ENCODE data around the gene SIAH3. TPM values are rescaled to one million over a fixed set of nuclear protein-coding genes. Genes with fewer than 3 reads are reported as not detected.

The SIAH3 gene
- total RNA-seq, 4 donors from 2014 or later, result under 0.01 to 4.6 (median 0.09) TPM

- intact Hi-C loops (cut with DNase I; ENCODE audit: low total_unique reads), result no loop called here
- DNase-seq, result no peak
- H3K27me3 ChIP-seq, result no peaks in the 10 kb centered on the region
- H3K9me3 ChIP-seq, result no peaks in the 10 kb centered on the region
- H3K4me3 ChIP-seq, result no peak overlapping the region
- no peaks in the 10 kb centered on the region for H3K4me1 ChIP-seq
- H3K27ac ChIP-seq, result no peak overlapping the region
- no peak for TF ChIP-seq POLR2A (IDR thresholded peaks at IDR 0.05)
- no peak for TF ChIP-seq CTCF (IDR thresholded peaks at IDR 0.05)
- H3K36me3 ChIP-seq, result no peaks in the 10 kb centered on the region
Observed at GRCh38 chr13:45881353-45881752, 29.8 kb upstream of the SIAH3 start.

DNA sequence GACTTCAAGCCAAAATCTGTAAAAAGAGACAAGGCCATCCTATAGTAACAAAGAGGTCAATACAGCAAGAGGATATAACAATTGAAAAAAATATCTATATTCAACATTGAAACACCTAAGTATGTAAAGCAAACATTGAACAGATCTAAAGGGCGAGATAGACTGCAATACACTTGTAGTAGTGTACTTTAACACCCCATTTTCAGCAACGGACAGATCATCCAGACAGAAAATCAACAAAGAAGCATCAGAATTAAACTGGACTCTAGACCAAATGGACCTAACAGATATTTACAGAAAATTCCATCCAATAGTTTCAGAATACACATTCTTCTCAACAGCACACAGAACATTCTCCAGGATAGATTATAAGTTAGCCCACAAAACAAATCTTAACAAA lies 28.7 kb upstream of the SIAH3 start:
- intact Hi-C loops (cut with DNase I; ENCODE audit: low total_unique reads), result no loop called here
- DNase-seq, result no peak
- H3K4me3 ChIP-seq, result no peak overlapping the region
- no peaks in the 10 kb centered on the region for H3K27me3 ChIP-seq
- H3K27ac ChIP-seq, result no peak overlapping the region
- no peaks in the 10 kb centered on the region for H3K36me3 ChIP-seq
- TF ChIP-seq CTCF (IDR thresholded peaks at IDR 0.05) (no peak), POLR2A (IDR thresholded peaks at IDR 0.05) (no peak)
- no peaks in the 10 kb centered on the region for H3K9me3 ChIP-seq
- no peaks in the 10 kb centered on the region for H3K4me1 ChIP-seq

GRCh38 chr13:45879666-45880065 lies 28.1 kb upstream of the SIAH3 start:
- intact Hi-C loops (cut with DNase I; ENCODE audit: low total_unique reads), result no loop called here
- H3K9me3 ChIP-seq, result no peaks in the 10 kb centered on the region
- TF ChIP-seq CTCF (IDR thresholded peaks at IDR 0.05) (peak in 2 of 4 experiments; percentile 16 to 19), POLR2A (IDR thresholded peaks at IDR 0.05) (no peak)
- H3K36me3 ChIP-seq, result no peaks in the 10 kb centered on the region
- H3K4me3 ChIP-seq, result no peak overlapping the region
- DNase-seq, result peak; percentile 28 to 43
- no peak overlapping the region for H3K27ac ChIP-seq
- no peaks in the 10 kb centered on the region for H3K4me1 ChIP-seq
- H3K27me3 ChIP-seq, result no peaks in the 10 kb centered on the region

GRCh38 chr13:45878966-45879365 lies 27.4 kb upstream of the SIAH3 start:
- no peak overlapping the region for H3K27ac ChIP-seq
- intact Hi-C loops (cut with DNase I; ENCODE audit: low total_unique reads), result no loop called here
- H3K36me3 ChIP-seq, result no peaks in the 10 kb centered on the region
- TF ChIP-seq CTCF (IDR thresholded peaks at IDR 0.05) (no peak), POLR2A (IDR thresholded peaks at IDR 0.05) (no peak)
- H3K27me3 ChIP-seq, result no peaks in the 10 kb centered on the region
- H3K9me3 ChIP-seq, result no peaks in the 10 kb centered on the region
- H3K4me3 ChIP-seq, result no peak overlapping the region
- no peak for DNase-seq
- H3K4me1 ChIP-seq, result no peaks in the 10 kb centered on the region

DNA sequence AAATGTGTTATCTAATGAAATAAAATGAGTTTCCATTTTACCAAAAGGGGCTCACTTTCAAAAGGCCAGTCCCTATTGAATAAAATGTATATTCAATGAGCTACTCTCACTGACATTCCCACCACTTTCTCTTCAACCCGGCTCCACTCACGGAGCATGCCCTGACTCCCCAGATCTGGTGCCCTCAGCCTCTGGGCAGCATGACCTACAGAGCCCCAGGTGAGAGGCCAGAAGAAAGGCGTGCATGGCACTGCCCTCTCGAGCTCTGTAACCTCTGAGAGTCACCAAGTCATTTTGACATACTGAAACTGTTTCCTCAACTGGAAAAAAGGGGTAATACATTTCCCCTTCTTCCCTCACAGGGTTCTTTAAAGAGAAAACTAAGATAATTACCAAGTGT lies 25.2 kb upstream of the SIAH3 start:
- H3K27ac ChIP-seq, result no peak overlapping the region
- no peaks in the 10 kb centered on the region for H3K9me3 ChIP-seq
- intact Hi-C loops (cut with DNase I; ENCODE audit: low total_unique reads), result no loop called here
- H3K4me1 ChIP-seq, result no peaks in the 10 kb centered on the region
- H3K36me3 ChIP-seq, result no peaks in the 10 kb centered on the region
- H3K27me3 ChIP-seq, result no peaks in the 10 kb centered on the region
- no peak overlapping the region for H3K4me3 ChIP-seq
- no peak for DNase-seq
- TF ChIP-seq POLR2A (IDR thresholded peaks at IDR 0.05) (no peak), CTCF (IDR thresholded peaks at IDR 0.05) (no peak)
